ENCODE data around the gene PALLD.

DNA sequence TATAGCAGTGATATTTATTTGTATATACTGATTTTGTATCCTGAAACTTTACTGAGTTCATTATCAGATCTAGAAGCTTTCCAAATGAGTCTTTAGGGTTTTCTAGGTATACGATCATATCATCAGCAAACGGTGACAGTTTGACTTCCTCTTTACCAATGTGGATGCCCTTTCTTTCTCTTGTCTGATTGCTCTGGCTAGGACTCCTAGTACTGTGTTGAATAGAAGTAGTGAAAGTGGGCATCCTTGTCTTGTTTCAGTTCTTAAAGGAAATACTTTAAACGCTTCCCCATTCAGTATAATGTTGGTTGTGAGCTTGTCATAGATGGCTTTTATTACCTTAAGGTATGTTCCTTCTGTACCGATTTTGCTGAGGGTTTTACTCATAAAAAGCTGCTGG lies 475.7 kb downstream of the PALLD start:
- TF ChIP-seq, protein P1, sequence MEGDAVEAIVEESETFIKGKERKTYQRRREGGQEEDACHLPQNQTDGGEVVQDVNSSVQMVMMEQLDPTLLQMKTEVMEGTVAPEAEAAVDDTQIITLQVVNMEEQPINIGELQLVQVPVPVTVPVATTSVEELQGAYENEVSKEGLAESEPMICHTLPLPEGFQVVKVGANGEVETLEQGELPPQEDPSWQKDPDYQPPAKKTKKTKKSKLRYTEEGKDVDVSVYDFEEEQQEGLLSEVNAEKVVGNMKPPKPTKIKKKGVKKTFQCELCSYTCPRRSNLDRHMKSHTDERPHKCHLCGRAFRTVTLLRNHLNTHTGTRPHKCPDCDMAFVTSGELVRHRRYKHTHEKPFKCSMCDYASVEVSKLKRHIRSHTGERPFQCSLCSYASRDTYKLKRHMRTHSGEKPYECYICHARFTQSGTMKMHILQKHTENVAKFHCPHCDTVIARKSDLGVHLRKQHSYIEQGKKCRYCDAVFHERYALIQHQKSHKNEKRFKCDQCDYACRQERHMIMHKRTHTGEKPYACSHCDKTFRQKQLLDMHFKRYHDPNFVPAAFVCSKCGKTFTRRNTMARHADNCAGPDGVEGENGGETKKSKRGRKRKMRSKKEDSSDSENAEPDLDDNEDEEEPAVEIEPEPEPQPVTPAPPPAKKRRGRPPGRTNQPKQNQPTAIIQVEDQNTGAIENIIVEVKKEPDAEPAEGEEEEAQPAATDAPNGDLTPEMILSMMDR (IDR thresholded peaks at IDR 0.05), result no peak
- TF ChIP-seq EZH2 (IDR thresholded peaks at IDR 0.05), result no peak
